ENCODE measurements around the gene OVOL2.

- TF ChIP-seq ZNF274 (IDR thresholded peaks at IDR 0.05; ENCODE audit: borderline replicate concordance, extremely low read depth, low read length) (no peak), POLR2AphosphoS5 (IDR thresholded peaks at IDR 0.05; ENCODE audit: low read depth, low read length) (no peak), GABPA (IDR thresholded peaks at IDR 0.05; ENCODE audit: borderline replicate concordance, insufficient read depth, low read length) (no peak), RAD21 (IDR thresholded peaks at IDR 0.05 in 1 of 2, conservative IDR thresholded peaks at IDR 0.05 in 1 of 2; ENCODE audit: low read depth in 2 of 2, low read length in 2 of 2) (no peak), KDM1A (IDR thresholded peaks at IDR 0.05; ENCODE audit: borderline replicate concordance, low read length) (no peak), RFX5 (IDR thresholded peaks at IDR 0.05; ENCODE audit: borderline replicate concordance, low read depth, low read length) (no peak), NANOG (IDR thresholded peaks at IDR 0.05; ENCODE audit: insufficient read depth, low read depth, low read length, poor library complexity, severe bottlenecking) (no peak), E2F6 (IDR thresholded peaks at IDR 0.05) (no peak), TBP (IDR thresholded peaks at IDR 0.05; ENCODE audit: low read depth, low read length) (no peak), TCF12 (IDR thresholded peaks at IDR 0.05; ENCODE audit: low read depth, low read length) (no peak), YY1 (IDR thresholded peaks at IDR 0.05; ENCODE audit: low read depth, low read length) (no peak)
- TF ChIP-seq, protein P1, sequence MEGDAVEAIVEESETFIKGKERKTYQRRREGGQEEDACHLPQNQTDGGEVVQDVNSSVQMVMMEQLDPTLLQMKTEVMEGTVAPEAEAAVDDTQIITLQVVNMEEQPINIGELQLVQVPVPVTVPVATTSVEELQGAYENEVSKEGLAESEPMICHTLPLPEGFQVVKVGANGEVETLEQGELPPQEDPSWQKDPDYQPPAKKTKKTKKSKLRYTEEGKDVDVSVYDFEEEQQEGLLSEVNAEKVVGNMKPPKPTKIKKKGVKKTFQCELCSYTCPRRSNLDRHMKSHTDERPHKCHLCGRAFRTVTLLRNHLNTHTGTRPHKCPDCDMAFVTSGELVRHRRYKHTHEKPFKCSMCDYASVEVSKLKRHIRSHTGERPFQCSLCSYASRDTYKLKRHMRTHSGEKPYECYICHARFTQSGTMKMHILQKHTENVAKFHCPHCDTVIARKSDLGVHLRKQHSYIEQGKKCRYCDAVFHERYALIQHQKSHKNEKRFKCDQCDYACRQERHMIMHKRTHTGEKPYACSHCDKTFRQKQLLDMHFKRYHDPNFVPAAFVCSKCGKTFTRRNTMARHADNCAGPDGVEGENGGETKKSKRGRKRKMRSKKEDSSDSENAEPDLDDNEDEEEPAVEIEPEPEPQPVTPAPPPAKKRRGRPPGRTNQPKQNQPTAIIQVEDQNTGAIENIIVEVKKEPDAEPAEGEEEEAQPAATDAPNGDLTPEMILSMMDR (IDR thresholded peaks at IDR 0.05; ENCODE audit: control extremely low read depth in 1 of 3, insufficient read depth in 1 of 3, low read depth in 1 of 3, low read length in 3 of 3) = no peak
Observed at GRCh38 chr20:17999566-17999965, 58.1 kb downstream of the OVOL2 start.
